Esophagus (tissue), 2 donors: Measurements from ENCODE around the gene PLCD3. TPM values are rescaled to one million over a fixed set of nuclear protein-coding genes. Genes with fewer than 3 reads are reported as not detected.

Source experiments
- H3K27ac ChIP-seq, 2 donors: one replicate each; pipeline ENCODE4 v1.5.1; 2013; ENCODE audit warnings: low read depth in 2 of 2, mild to moderate bottlenecking in 2 of 2, inconsistent platforms in 1 of 2, low read length in 1 of 2, moderate library complexity in 1 of 2
- H3K27me3 ChIP-seq, 2 donors: one replicate each; pipeline ENCODE4 v1.6.1; 2013; ENCODE audit warnings: low read length in 2 of 2, control low read depth in 1 of 2, mild to moderate bottlenecking in 1 of 2; ENCODE audit not compliant: insufficient read depth in 2 of 2, control insufficient read depth in 1 of 2
- H3K36me3 ChIP-seq, 2 donors: one replicate each; pipeline ENCODE4 v1.6.1; 2013; ENCODE audit warnings: low read length in 1 of 2; ENCODE audit not compliant: control insufficient read depth in 2 of 2, insufficient read depth in 2 of 2
- H3K4me1 ChIP-seq, 2 donors: one replicate each; pipeline ENCODE4 v1.6.1; 2013; ENCODE audit warnings: low read length in 1 of 2; ENCODE audit not compliant: control insufficient read depth in 2 of 2, insufficient read depth in 2 of 2
- H3K4me3 ChIP-seq, 2 donors: one replicate each; pipeline ENCODE4 v1.5.1; 2013; ENCODE audit warnings: low read length in 2 of 2, mild to moderate bottlenecking in 2 of 2, low read depth in 1 of 2, moderate library complexity in 1 of 2
- H3K9me3 ChIP-seq, 2 donors: one replicate each; pipeline ENCODE4 v1.6.1; 2013; ENCODE audit warnings: mild to moderate bottlenecking in 2 of 2, low read depth in 1 of 2, low read length in 1 of 2, moderate library complexity in 1 of 2; ENCODE audit not compliant: control insufficient read depth in 2 of 2, insufficient read depth in 1 of 2
- WGBS, 2 donors: extraction: QIAGEN DNeasy Blood & Tissue Kit; methylation state at CpG; one replicate each; pipeline ENCODE4 v1.1.7; 2013; 5-methylcytosine and 5-hydroxymethylcytosine counted together
- polyA plus RNA-seq, 2 donors: library from polyadenylated mRNA; stranded (reverse); fragments of 200-250 nt; gene quantifications; one replicate each; pipeline ENCODE4 v1.2.3, GENCODE V29; 2013
- donor health status: healthy with polysubstance abuse.
- donor health status: Bipolar disorder and iron deficiency.

The PLCD3 gene
- polyA plus RNA-seq, 2 donors: 34.2 to 47.3 TPM

DNA sequence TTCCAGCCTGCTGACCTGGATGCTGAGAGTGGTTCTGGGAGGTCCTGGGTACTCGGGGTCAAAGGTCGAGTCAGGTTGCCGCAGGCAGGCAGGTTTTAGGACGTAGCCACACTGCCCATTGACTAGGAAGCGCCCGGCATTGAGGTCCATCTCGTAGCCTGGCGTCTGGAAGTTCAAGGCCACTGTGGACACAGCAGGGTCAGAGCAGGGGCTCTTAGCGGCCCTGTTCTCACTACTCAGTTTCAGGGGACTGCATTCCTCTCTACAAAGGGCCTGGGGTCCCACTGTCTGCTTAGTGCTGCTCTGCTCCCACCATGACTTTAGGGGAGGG is 18.9 kb downstream of the PLCD3 start:
- Histone ChIP-seq H3K9me3 (no peaks in the 10 kb centered on the region), H3K27ac (no peak overlapping the region), H3K27me3 (no peaks in the 10 kb centered on the region), H3K36me3 (peaks cover 1 to 27% of the 10 kb centered on the region in 2 donors), H3K4me3 (no peak overlapping the region), H3K4me1 (no peaks in the 10 kb centered on the region)
- WGBS, 2 donors: 88 to 93% methylated on average over 9 of the region's 9 CpGs

DNA sequence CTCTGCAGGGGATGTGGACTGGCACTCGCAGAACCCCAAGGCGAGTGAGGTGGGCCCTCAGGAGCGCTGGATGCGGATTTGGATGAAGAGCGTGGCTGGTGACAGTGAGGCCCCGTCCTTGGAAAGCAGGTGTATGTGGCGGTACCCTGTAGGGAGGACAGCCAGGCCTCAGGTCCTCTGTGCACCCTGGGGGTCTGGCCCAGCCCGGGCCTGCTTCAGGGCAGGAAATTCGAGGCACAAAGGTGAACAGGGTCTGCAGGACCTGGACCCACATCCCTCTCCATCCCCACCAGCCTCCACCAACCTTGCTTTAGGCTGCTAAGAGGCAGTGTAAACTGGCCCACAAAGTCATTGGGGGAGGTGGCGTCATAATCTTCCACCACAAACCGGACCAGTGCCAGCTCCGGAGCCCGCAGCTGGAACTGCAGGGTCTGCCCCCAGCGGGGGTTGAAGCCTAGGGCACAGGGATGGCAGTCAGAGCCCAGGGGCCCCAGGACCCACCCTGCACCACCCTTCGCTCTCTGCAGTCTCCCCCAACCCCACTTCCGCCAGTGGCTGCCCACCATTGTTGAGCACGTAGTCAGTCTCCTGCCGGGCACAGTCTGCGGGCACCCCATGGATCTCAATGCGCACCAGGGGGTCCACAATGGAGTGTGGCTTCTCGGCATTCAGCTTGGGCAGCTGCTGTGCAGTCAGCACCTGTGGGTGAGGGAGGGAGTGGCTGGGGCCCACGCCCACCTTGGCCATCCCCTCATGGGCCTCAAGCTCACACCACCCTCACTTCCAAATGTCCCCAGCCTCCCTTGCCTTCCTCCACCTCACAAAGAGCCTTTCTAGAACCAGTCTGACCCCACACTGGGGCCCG is 19.5 kb downstream of the PLCD3 start:
- H3K27ac ChIP-seq: peak overlapping the region in 1 of 2 donors; percentile 77
- H3K4me3 ChIP-seq: no peak overlapping the region
- peaks cover 4 to 26% of the 10 kb centered on the region in 2 donors for H3K36me3 ChIP-seq
- 93 to 94% methylated on average over 22 to 23 of the region's 23 CpGs for WGBS, 2 donors
- no peaks in the 10 kb centered on the region for H3K9me3 ChIP-seq
- H3K27me3 ChIP-seq: no peaks in the 10 kb centered on the region
- H3K4me1 ChIP-seq: no peaks in the 10 kb centered on the region

DNA sequence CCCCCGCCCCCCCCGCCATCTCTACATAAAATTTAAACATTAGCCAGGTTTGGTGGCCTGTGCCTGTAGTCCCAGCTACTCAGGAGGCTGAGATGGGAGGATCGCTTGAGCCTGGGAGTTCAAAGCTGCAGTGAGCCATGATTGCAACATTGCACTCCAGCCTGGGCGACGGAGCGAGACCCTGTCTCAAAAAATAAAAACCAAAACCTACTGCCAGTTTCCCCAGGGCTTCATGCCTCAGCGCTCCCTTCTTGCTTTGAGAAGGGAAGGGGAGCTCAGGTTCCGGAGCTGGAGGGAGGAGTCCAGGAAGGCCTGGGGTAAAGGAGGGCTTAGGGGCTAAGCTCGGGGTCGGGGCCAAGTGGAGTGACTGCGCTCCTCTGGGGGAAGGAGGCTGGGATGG is 20.5 kb downstream of the PLCD3 start:
- Histone ChIP-seq H3K27me3 (no peaks in the 10 kb centered on the region), H3K9me3 (no peaks in the 10 kb centered on the region), H3K4me1 (no peaks in the 10 kb centered on the region), H3K36me3 (peaks cover 9 to 22% of the 10 kb centered on the region in 2 donors), H3K27ac (peak overlapping the region in 1 of 2 donors; percentile 77), H3K4me3 (no peak overlapping the region)
- 81 to 84% methylated on average over 11 of the region's 11 CpGs for WGBS, 2 donors

DNA sequence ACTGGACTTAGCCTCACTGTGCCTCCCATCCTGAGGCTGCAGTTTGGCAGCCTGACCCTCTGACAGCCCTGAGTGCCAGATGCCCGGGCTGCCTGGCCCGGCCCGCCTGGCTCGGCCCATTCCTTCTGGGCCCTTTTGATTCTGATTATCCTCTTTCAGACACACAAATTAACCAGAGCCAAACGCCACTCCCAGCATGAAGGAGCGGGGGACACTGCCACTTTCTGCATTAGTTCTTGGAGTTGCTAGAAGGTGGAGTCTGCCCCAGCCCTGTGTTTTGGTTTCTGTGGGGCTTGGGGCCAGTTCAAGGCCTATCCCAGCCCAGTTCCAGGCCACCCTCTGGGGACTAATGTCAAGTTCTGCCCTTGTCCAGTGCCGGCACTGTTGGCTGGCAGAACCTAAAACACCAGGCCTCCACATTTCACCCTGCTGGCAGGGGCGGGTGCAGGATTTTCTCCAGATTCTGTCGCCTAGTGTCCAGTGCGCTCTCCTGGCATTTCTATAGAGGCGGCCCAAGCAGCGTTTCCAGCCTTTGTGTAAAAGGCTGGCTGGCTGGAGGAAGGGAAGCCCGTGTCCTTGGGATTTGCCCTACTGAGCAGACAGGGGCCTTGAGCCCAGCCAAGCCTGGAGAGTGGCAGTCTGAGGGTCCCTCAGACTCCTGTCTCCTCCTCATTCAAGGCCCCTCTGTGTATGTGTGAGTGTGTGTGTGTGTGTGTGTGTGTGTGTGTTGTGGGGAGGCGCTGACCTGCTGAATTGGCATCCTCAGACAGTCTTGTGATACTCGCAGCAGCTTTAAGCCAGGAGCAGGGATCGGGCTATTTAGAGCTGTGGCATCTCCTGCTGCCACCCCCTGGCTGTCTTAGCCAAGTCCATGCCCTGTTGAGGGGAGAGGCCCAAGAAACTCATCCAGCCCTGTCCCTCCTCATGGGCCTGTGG is 21.4 kb downstream of the PLCD3 start:
- Histone ChIP-seq H3K27ac (peak overlapping the region; percentile 32 to 77), H3K4me3 (no peak overlapping the region), H3K9me3 (no peaks in the 10 kb centered on the region), H3K4me1 (no peaks in the 10 kb centered on the region), H3K36me3 (peaks cover 14 to 19% of the 10 kb centered on the region in 2 donors), H3K27me3 (no peaks in the 10 kb centered on the region)
- 58 to 62% methylated on average over 16 of the region's 16 CpGs for WGBS, 2 donors

DNA sequence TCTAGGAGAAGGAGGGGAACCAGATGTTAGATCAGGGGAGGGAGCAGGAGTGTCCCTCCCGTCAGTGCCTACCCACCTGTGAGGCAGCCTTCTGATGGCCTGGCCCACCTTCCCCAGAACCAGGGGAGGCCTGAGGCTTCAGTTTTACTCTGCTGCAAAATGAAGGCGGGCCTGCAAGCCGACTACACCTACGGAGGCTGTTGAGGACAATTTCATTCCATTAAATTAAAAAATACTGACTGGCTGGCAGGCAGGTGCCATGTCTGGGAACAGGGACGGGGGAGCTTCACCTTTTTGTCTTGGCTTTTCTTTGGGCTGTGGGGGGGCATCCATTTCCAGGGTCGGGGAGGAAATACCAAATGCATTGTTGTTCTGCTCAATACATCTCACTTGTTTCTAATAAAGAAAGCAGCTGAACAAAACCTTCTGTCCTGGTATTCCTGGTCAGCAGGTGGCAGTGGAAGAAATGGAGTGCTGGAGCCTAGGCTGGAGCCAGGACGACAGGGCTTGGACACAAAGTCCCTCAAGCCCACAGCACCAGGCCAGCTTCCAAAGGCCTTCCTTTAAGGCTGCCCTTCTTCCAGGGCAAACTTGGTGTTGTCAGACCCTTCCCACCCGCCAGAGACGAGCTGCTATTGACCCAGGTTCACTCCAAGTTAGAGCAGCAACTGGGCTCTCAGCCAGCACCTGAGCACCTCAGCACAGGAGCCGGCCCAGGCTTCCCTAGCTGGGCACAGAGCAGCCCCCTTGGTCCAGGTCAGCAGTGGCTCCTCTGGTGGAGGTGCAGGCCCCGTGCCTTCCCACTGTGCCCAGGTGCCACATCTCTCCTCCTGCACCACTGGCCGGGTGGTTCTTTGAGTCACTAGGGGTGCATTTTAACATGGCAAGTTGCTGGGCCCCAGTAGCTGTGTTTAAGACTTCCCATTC is 23.5 kb downstream of the PLCD3 start:
- Histone ChIP-seq H3K36me3 (peaks cover 25 to 35% of the 10 kb centered on the region in 2 donors), H3K27me3 (no peaks in the 10 kb centered on the region), H3K4me3 (no peak overlapping the region), H3K27ac (peak overlapping the region in 1 of 2 donors; percentile 40), H3K9me3 (no peaks in the 10 kb centered on the region), H3K4me1 (no peaks in the 10 kb centered on the region)
- WGBS, 2 donors: 67 to 70% methylated on average over 12 of the region's 12 CpGs

DNA sequence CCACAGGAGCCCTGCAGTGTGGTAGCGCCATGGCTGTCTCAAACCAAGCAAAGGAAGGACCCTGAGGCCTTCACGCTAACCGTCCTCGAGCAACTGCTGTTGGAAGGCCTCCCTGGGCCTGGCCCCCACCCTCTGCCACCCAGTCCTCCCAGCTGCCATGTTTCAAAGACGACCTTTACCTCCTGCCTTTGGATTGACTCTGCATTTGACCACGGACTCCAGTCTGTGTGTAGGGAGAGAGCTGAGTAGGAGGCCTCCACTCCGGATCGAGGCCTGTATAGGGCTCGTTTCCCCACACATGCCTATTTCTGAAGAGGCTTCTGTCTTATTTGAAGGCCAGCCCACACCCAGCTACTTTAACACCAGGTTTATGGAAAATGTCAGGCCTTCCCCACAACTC is 24.3 kb downstream of the PLCD3 start:
- H3K36me3 ChIP-seq: peaks cover 31 to 36% of the 10 kb centered on the region in 2 donors
- no peaks in the 10 kb centered on the region for H3K4me1 ChIP-seq
- no peak overlapping the region for H3K4me3 ChIP-seq
- H3K27me3 ChIP-seq: no peaks in the 10 kb centered on the region
- 62 to 68% methylated on average over 9 of the region's 9 CpGs for WGBS, 2 donors
- no peaks in the 10 kb centered on the region for H3K9me3 ChIP-seq
- H3K27ac ChIP-seq: peak overlapping the region in 1 of 2 donors; percentile 40

DNA sequence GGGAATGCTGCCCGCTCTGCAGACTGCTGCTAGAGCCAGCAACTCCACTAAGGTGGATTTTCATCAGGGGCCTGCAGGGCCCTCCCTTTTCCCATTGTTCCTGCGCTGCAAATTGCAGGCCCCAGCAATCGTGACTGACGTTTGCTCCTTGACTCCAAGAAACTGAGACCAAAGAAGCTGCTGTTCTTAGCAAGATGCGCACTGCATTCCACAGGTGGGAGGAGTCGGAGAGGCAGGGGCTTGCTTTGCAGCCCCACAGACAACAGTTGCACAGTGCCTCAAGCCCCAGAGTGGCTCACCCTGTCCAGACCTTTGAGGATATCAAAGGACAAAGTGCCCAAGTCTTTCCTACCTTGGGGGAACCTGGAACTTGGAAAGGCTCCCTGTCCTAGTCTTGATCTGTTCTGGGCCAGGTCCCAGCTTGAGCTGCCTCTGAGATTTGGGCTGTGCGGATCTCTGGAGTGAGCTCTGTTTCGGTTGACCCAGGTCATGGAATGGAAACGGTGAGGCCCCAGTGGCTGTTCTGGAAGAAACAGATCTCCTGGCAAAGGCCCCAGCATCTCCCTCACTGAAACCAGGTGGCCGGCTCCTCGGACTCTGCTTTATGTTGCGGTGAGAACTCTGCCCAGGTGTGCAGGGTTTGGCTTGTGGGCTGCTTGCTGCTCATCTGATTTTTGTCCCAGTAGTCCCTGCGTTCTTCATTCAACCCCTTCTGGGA is 24.9 kb downstream of the PLCD3 start:
- WGBS, 2 donors: 50 to 73% methylated on average over 13 of the region's 13 CpGs
- peaks cover 31 to 37% of the 10 kb centered on the region in 2 donors for H3K36me3 ChIP-seq
- H3K27ac ChIP-seq: peak overlapping the region; percentile 3 to 34
- H3K27me3 ChIP-seq: no peaks in the 10 kb centered on the region
- no peaks in the 10 kb centered on the region for H3K4me1 ChIP-seq
- no peak overlapping the region for H3K4me3 ChIP-seq
- H3K9me3 ChIP-seq: no peaks in the 10 kb centered on the region

DNA sequence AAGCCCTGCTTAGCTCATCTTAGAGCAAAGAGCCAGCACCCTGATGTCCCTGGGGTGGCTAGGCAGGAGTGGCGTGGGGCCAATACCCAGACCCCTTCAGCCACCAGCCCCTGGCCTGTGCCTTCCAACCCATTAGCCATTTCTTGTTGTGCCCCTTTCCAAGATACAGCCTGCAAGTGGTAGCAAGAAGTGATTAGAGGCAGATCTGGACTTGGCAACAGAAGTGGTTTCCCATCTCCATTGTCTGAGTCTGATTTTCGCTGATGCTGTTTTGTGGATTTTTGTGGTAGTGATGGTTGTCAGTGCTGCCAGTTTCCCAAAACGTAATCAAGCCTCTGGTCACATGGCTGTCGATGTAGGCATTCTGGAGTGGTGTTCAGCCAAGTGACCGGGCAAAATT is 25.7 kb downstream of the PLCD3 start:
- H3K27ac ChIP-seq: peak overlapping the region in 1 of 2 donors; percentile 34
- peaks cover 31 to 40% of the 10 kb centered on the region in 2 donors for H3K36me3 ChIP-seq
- H3K27me3 ChIP-seq: no peaks in the 10 kb centered on the region
- peaks cover 0 to 3% of the 10 kb centered on the region in 2 donors for H3K4me1 ChIP-seq
- no peak overlapping the region for H3K4me3 ChIP-seq
- H3K9me3 ChIP-seq: no peaks in the 10 kb centered on the region
- 57 to 67% methylated on average over 5 of the region's 5 CpGs for WGBS, 2 donors
